CD4-positive, alpha-beta T cell treated with Interleukin-17A for 1 hour (primary cell): Measurements from ENCODE around the gene AMZ1.
"Not testable (repeated sequence)": the region's sequence is repeated elsewhere in the genome, so short reads cannot be mapped to it uniquely, and the experiment has no call there.

Source experiments
- DNase-seq: peaks from one replicate; pipeline ENCODE4 v3.0.0-alpha.2; 2020

AMZ1 gene

DNA sequence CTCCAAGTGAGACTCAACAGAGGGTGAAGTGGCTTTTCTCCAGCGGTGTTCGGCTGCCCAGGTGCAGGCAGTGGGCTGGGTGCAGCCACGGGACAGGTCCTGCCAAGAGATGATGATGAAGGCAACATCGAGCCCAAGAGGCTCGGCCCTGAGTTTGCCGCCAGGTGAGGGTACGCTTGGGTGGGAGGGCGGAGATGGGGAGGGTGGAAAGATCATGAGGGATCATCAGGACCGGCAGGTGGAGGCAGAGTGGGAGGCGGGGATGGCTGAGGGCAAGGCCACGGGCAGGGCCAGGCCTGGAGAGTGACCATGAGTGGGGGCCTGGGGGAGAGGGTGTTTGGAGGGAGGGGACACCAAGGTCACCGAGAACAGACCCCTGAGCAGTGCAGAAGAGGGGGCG is 17.8 kb upstream of the AMZ1 start:
- DNase-seq = no peak

DNA sequence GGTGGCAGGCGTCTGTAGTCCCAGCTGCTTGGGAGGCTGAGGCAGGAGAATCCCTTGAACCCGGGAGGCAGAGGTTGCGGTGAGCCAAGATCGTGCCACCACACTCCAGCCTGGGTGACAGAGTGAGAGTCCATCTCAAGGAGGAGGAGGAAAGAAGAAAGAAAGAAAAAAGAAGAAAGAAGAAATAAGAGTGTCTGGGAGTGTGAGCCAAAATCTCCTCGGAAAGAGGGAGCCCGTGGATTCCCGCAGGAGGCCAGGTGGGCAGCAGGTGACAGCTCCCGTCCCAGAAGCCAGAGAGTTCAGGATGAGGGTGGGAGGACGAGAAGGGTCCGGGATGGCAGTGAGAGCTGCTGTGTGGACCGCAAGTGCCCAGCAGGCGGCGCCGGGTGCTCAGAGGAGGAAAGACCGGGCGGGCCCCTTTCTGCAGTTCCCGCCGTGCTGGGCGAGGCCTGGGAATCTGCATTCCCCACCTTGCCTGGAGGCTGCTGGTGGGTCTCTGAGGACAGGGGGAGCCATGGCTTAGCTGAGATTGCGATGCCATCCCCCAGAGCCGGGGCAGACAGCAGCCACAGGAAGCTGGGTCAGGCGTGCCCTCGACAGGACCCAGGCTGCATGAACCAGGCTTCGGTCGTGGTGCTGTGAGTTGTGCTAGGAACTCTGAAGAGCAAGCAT is 17.1 kb upstream of the AMZ1 start:
- peak; percentile 69 for DNase-seq

DNA sequence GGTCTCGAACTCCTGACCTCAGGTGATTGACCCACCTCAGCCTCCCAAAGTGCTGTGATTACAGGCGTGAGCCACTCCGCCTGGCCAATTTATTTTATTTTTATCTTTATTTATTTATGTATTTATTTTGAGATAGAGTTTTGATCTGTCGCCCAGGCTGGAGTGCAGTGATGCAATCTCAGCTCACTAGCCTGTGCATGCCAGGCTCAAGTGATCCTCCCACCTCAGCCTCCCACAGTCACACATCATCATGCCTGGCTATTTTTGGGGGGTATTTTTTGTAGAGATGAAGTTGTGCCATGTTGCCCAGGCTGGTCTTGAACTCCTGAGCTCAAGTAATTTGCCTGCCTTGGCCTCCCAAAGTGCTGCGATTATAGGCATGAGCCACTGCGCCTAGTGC is 14.8 kb upstream of the AMZ1 start:
- not testable (repeated sequence) for DNase-seq

DNA sequence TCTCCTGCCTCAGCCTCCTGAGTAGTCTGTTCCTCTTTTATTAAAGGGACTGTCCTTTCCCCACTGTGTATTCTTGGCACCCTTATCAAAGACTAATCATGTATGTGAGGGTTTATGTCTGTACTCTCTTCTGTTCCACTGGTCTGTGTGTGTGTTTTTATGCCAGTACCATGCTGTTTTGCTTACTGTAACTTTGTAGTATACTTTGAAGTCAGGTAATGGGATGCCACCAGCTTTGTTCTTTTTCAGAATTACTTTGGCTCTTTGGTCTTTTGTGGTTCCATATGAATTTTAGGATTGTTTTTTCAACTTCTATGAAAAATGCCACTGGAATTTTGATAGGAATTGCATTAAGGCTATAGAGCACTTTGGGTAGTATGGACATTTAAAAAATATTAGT is 14.1 kb upstream of the AMZ1 start:
- DNase-seq = no peak

DNA sequence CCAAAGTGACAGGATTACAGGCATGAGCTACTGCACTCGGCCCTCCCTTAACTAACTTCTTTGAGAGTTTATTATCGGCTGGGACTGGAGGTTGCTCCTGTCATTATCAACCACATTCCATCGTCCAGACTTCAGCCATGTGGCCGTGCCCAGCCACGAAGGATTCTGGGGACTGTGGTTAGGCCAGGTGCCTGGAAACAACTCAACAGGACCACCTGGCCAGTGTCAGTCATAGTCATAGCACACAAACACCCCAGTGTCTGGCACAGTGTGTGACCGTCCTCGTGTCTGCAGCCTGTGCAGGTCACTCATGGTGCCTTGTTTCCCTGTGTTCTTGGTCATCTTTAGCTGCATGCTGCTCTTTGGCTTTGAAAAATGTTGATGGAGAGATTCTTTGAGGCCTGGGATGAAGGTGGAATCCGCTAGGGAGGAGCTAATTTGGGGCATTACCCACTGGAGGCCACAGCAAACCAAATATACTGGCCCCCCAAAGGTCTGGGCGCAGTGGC is 12.7 kb upstream of the AMZ1 start:
- DNase-seq = no peak

DNA sequence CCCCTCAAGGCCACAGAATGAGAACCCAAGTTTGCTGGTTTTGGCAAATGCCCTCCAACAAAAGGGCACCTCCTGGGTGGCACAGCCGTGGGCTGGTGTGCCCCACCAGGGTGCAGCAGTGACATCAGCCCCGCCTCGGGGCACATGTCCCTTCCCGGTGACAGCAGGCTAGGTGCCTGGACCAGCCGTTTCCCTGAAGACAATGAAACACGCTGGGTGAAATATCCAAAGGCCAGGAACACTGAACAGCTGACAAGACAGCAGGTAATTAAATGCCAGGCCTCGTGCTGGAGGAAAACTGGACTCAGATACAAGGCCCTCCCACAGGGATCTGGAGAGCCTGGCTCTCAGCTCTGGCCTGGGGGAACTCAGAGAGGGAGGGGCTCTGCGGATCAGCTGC is 11.4 kb upstream of the AMZ1 start:
- not testable (repeated sequence) for DNase-seq

DNA sequence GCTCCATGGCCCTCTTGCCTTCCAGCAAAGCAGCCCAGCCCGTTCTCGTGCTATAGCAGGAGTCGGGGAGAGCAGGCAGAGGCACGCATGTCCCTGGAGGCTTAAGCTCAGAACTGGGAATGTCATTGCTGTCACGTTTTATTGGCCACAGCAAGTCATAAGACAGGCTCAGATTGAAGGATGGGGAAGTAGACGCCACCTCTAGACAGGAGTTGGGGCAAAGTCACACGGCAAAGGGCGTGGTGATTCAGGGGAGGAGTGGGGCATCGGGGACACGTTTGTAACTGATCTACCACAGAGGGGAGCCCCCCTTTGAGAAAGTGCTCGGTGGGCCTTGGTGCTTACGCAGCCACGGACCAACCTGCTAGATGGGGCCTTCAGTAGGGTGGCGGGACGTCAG is 9.5 kb upstream of the AMZ1 start:
- DNase-seq = not testable (repeated sequence)

DNA sequence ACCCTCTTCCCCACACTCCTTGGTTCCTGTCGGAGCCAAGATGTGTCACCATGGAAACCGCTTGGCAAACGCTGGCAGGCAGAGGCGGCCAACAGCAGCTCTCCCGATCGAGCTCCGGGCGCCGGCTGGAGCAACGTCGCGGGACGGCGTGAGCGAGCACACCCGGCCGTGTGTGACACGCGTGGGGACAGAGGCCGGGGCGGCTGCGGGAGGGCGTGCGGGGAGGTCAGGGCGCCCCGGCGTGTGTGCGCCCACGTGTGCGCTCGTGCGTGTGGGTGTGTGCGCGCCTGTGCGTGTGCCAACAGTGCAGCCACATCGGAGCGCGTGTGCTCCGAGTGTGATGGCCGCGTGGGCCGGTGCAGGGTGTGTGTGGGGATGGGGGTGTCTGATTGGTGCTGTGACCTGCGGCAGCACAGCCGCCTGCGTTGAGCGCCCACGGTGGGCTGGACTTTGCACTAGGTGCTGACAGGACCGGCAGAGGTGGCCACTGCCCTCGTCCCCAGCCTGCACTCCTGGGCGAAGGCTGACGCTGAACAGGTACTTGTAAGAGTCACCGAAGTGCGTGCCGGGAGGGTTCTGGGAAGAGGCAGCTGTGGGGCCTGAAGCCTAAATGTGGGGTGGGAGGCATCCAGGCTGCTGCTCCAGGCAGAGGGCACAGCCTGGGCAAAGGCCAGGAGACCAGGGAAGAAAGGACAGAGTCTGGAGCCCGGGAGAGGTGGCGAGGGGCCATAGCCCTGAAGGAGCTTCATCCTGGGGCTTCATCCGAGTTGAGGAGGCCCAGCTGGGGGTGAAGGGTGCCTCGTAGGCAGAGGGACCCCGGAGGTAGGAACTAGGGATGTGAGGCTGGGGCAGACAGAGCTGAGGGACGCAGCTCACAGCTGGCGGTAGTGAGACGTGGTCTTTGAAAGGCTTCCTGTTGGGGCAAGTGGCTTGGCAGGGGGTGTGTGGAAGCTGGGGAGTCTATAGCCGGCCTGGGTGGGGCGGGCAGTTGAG is 8.6 kb upstream of the AMZ1 start:
- not testable (repeated sequence) for DNase-seq

DNA sequence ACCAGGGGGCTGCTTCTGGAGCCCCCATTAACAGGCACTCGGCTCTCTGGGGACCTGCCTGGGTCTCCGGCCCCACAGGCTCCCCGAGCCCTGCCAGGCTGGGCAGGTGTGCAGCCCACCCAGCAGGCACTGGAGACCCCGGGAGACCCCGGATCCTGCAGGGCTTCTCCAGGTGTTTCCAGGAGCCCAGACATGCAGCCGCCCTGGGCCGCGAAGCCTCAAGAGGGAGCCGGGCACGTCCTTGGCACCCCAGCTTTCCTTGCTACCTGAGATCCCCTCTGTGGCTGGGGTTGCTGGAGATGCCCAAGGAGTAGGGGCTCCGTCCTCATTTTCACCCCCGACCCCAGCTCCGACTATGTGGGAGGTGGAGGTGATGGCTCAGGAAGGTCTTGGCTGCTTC is 7.7 kb upstream of the AMZ1 start:
- DNase-seq = no peak

DNA sequence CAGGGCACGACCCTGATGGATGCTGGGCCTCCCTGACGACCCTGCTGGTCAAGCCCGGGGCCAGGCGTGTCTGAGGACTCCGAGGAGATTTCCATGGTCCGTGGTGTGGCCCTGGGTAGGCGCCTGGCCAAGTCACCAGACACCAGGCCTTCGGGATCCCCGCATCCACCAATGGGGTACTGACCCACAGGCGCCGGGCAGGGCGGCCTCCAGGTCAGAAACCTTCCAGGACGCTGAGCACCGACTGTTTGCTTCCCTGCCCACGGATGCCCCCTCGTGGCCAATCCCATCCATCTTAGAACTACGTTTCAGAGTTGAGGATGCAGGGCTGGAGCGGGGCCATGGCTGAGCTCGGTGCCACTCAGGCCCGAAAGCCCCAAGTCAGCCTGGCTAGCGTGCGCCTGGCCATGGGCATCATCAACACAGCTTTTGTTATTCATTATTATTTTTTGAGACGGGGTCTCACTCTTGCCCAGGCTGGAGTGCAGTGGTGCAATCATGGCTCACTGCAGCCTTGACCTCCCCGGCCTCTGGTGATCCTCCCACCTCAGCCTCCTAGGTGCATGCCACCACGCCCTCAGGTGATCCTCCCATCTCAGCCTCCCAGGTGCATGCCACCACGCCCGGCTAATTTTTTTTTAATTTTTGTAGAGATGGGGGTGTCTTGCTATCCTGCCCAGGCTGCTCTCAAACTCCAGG is 7.1 kb upstream of the AMZ1 start:
- DNase-seq = peak; percentile 52

DNA sequence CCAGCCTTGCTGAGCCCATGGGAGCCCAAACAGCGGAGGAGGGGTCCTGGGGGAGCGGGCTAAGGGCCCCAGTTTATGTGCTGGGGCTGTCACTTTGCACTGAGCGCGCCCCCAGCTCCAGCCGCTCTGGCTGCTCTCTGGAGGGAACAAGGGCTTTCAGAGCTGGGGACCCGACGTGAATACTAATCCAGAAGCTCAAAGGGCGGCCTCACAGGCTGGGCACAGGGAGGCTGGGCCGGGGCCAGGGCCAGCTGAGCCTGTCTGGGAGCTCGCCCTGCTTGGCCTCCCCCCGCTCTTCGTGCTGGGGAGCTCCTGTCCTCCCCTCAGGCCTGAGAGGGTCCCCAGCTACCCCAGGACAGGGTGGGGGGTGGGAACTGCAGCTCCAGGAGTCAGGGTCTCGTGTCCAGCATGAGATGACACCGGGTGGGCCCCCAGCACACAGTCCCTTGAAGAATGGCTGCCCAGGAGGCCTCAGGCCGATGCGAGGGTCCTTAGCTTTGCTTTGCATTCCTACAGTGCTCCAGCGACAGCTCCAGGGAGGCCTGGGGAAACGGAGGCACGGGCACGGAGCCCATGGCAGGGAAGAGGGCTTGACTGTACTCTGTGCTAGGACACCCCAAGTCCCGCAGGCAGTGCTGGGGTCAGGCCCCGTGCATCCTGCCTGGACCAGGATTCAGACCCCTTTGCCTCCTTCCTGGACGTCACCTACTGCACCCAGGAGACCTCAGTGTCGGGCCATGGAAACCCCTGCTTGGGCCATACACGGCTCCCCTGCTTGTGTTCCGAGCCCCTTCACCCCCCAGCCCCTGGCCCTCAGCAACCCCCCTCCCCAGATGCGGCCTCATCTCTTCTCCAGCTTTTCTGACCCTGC is 5.8 kb upstream of the AMZ1 start:
- no peak for DNase-seq

DNA sequence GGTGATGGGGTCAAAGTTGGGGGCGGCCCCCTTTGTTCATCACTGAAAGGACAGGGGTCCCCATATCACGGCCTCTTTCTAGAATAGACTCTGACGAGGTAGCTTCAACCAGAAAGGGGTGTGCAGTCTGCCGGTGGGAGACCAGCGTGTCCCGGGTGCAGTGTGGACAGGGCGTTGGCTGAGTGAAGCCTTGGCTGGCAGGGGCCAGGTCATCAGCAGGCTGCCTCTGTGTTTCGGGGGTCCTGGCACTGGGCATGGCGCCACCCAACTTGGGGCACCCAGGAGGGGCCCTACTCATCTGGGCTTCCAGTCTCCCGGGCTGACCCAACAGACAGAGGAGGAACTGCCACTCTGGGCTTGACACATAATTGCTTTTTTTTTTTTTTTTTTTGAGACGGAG is 3.5 kb upstream of the AMZ1 start:
- DNase-seq = no peak

DNA sequence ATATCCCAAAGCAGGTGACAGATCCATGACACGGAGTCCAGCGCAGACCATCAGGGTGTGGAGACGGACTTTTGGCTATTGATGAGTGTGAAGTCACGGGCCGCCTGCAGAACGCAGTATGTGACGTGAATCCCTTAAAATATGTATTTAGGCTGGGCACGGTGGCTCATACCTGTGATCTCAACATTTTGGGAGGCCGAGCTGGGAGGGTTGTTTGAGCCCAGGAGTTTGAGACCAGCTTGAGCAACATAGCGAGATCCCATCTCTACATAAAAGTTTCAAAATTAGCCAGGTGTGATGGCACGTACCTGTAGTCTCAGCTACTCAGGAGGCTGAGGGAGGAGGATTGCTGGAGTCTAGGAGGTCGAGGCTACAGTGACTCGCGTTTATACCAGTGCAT is 1.9 kb upstream of the AMZ1 start:
- DNase-seq = no peak

DNA sequence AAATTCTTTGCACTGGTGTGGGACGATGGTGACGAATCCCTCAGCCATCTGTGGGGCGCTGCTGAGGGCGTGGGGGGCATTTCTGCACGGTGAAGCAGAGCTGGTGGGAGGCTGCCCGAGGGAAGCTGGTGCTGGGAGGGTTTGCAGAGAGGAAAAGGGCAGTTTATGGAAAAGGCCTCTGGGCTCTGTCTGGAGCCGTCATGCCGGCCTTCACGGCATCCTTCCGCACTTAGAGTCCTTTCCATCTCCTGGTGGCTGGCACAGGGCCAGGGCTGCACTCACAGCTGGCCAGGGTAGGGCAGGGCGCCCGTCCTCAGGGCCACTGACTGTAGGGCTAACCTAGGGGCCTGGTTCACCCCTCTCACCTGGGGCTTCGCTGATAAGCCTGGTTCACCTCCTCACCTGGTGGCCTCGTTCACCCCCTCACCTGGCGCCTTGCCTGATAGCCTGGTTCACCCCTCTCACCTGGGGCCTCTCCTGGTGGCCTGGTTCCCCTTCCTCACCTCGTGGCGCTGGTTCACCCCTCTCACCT is 598 bp upstream of the AMZ1 start:
- DNase-seq = no peak

DNA sequence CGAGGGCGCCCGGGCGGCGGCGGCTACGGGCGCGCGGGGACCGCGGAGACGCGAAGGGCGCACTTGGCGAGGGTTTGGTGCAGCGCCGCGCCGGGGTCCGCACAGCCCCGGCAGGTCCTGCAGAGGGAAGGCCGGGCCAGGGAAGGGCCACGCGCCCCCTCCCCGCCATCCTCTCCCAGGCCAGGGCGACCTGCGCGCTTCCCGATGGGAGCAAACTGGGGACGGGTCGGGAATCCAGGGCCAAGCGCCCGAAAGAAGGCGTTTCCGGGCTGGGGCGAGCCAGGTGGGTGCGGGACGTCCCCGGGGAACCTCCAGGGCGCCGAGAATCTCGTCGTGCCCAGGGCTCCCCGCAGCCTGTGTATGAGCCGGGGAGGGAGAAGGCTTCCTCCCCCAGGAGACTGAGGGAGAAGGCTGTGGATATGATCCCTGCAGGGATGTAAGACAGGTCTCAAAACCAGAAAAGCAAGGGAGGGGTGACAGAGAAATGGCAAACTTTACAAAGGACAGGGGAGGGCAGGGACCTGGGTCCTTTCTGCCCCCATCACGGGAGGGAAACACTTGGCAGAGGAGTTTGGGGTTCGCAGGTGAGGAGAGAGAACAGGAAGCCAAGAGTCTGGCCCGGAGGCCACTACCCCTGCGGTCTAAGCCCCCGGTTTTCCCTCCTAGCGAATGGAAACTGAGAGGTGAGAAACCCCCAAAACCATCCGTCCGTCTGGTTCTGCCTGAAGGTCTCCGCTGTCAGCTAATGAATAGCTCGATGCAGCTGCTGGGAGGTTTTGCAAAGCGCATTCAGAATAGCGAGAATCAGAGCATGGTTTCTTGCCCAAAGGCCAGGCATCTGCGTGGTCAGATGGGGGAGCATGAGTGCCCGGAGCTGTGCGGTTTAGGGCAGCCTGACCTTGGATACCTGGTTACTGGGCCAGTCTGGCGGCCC is 674 bp downstream of the AMZ1 start:
- DNase-seq = no peak

DNA sequence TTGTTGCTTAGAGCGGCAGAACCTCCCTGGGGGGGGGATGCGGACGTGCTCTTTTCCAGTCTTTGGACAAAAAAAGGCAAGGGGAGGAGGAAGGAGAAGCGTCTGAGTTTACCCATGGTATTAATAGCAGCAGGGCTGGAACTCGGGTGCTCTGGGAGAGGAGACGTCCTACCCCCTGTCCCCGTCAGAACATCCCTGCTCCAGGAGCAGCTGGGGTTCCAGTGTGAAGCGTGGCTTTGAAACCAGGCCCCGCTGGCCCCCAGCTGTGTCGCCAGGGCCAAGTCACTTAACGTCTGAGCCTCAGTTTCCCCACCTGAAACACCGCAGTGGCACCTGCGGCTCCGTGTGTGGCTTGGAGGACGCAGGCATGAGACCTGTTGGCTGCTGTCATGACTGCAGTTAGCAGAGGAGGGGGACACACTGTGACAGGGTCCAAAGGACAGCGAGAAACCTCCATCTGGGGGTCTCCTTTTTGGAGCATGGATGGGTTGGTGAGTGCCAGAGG is 1.4 kb downstream of the AMZ1 start:
- DNase-seq = no peak

DNA sequence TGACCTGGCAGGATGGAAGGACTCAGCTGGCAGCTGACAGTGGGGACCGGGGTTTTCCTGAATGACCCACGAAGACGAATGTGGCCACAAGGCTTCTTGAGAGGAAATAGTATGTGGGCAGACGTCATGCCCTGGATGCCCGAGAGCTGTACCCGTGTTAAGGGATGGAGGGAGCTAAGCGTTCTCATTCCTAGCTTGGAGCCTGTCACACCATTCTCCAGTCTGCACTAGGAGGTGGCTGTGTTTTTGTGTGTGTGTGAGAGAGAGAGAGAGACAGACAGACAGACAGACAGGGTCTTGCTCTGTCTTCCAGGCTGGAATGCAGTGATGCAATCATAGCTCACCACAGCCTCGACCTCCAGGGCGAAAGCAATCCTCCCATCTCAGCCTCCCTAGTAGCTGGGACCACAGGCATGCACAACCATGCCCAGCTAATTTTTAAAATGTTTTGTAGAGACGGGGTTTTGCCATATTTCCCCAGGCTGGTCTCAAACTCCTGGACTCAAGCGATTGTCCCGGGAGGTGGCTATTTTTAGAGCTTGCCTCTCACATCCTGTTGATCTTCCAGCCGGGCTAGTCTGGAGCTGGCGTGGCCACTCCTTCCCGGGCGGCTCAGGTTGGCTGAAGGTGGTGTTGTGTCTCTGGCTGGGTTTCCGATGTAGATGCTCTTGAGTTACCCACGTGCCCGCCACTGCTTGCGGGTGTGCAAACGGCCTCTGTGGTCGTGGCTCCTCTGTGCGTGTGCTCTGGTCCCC is 2.1 kb downstream of the AMZ1 start:
- no peak for DNase-seq

DNA sequence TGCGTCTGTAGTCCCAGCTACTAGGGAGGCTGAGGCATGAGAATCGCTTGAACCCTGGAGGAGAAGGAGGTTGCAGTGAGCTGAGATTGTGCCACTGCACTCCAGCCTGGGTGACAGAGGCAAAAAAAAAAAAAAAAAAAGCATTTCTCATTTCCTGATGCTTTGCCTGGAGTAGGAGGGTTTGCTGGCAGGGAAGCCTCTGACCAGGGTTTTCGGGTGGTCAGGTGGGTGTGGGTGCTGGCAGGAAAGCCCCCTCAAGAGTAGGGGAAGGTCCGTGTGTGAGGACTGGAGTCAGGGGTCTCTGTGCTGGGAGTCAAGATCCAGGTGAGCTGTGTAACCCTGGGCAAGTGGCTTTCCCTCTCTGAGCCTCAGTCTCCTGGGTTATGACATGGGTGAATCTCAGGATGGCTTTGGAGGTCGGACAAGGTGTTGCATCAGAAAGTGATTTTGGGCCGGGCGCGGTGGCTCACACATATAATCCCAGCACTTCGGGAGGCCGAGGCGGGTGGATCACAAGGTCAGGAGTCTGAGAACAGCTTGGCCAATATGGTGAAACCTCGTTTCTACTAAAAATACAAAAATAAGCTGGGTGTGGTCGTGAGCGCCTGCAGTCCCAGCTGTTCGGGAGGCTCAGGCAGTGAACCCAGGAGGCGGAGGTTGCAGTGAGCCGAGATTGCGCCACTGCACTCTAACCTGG is 3.2 kb downstream of the AMZ1 start:
- no peak for DNase-seq

DNA sequence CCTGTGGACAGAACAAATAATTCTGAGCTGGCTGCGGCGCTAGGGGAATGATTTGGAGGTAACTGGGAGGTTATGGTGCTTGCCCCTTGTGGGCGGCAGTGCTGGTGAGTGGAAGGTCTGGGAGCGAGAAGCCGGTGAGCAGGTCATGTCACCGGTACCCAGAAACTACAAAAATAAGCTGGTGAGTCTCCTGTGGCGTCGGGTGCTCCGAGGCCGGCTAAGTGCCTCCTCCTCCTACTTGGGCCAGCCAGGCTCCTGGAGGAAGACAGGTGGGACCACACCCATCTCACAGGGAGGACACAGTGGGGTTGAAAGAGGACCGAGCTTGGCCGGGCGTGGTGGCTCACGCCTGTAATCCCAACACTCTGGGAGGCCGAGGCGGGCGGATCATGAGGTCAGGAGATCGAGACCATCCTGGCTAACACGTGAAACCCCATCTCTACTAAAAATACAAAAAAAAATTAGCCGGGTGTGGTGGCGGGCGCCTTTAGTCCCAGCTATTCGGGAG is 4.0 kb downstream of the AMZ1 start:
- not testable (repeated sequence) for DNase-seq
